ENCODE data around the gene TMEM92.

DNA sequence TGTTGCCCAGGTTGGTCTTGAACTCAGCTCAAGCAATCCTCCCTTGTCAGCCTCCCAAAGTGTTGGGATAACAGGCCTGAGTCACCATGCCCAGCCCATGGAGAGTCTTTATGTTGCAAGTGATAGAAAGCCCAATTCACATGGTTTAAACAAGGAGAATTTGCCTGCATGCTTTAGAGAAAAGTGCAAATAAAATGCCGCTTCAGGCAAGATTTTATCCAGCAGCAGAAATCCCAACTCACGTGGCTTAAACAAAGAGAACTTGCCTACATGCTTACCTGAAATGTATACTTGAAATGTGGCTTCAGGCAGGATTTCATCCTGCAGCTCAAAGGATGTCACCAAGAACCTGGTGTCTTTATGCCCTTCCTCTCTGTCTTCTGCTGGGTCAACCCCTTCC is 42.9 kb downstream of the TMEM92 start:
- TF ChIP-seq, protein P1, sequence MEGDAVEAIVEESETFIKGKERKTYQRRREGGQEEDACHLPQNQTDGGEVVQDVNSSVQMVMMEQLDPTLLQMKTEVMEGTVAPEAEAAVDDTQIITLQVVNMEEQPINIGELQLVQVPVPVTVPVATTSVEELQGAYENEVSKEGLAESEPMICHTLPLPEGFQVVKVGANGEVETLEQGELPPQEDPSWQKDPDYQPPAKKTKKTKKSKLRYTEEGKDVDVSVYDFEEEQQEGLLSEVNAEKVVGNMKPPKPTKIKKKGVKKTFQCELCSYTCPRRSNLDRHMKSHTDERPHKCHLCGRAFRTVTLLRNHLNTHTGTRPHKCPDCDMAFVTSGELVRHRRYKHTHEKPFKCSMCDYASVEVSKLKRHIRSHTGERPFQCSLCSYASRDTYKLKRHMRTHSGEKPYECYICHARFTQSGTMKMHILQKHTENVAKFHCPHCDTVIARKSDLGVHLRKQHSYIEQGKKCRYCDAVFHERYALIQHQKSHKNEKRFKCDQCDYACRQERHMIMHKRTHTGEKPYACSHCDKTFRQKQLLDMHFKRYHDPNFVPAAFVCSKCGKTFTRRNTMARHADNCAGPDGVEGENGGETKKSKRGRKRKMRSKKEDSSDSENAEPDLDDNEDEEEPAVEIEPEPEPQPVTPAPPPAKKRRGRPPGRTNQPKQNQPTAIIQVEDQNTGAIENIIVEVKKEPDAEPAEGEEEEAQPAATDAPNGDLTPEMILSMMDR (IDR thresholded peaks at IDR 0.05): no peak
- no peak for TF ChIP-seq POLR2A (IDR thresholded peaks at IDR 0.05)

All from adrenal gland (tissue), 5 donors.